ENCODE results near the gene TBC1D24. TPM values are rescaled to one million over a fixed set of nuclear protein-coding genes. Genes with fewer than 3 reads are reported as not detected.

TBC1D24 gene
- total and polyA plus RNA-seq, 2 donors (not counting 1 experiment from before 2014, with no cell fraction given), result 6.3 to 10.9 TPM

DNA sequence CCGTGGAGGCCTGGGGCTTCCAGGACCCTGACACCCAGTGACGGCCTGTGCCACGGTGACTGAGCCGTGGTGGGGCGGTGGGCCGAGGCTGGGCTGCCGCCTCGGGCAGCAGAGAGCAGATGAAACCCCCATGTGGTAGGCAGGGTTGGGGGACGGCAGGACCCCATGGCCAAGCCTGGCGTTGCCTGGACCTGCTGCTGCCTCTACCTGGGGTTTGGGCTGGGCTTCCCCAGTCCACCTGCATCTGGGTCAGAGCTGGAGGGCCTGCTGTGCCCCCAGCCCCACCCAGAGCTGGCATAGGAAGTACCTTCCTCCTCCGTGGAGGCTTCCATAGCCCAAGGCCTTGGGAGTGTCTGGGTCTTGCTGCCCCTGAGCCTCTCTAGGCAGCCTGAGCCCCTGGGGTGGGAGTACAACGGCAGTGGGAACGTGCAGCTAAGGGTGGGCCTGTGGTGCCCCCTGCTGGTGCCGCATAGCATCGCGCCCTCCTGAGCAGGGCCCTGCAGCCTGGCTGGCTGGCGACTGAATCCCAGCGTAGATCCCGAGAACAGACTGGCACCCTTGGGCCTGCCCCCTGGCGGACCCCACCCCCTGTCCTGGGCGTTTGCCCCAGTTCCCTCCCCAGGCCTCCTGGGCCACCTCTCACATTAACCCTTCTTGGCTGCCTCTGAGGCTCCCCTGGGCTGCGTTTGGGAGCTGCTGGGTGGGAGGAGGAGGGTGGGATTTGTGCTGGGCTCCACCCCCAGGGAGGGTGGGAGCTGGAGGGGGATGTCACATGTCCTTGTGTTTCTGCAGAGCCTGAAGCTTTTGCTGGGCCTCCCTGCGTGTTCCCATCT lies 26.2 kb downstream of the TBC1D24 start:
- H3K4me2 ChIP-seq (ENCODE audit: extremely low read depth, insufficient read depth, low read length), result no peak overlapping the region
- no peak overlapping the region for H3K27ac ChIP-seq (ENCODE audit: insufficient read depth, low read length)
- H2AFZ ChIP-seq (ENCODE audit: low read length), result no peak overlapping the region
- H4K20me1 ChIP-seq (ENCODE audit: control insufficient read depth, extremely low read depth, insufficient read depth, low read length), result no peaks in the 10 kb centered on the region
- H3K4me1 ChIP-seq (ENCODE audit: control insufficient read depth, extremely low read depth, insufficient read depth, low read length), result peaks cover 6% of the 10 kb centered on the region
- TF ChIP-seq, protein P1, sequence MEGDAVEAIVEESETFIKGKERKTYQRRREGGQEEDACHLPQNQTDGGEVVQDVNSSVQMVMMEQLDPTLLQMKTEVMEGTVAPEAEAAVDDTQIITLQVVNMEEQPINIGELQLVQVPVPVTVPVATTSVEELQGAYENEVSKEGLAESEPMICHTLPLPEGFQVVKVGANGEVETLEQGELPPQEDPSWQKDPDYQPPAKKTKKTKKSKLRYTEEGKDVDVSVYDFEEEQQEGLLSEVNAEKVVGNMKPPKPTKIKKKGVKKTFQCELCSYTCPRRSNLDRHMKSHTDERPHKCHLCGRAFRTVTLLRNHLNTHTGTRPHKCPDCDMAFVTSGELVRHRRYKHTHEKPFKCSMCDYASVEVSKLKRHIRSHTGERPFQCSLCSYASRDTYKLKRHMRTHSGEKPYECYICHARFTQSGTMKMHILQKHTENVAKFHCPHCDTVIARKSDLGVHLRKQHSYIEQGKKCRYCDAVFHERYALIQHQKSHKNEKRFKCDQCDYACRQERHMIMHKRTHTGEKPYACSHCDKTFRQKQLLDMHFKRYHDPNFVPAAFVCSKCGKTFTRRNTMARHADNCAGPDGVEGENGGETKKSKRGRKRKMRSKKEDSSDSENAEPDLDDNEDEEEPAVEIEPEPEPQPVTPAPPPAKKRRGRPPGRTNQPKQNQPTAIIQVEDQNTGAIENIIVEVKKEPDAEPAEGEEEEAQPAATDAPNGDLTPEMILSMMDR (conservative IDR thresholded peaks at IDR 0.05 in 1 of 2, IDR thresholded peaks at IDR 0.05 in 1 of 2; ENCODE audit: low read depth in 1 of 2, low read length in 2 of 2), result peak; percentile 91 to 94
- no peak for TF ChIP-seq EZH2 (IDR thresholded peaks at IDR 0.05; ENCODE audit: low read length, missing control alignments)
- H3K9me3 ChIP-seq (ENCODE audit: control insufficient read depth, insufficient read depth, low read depth, low read length), result no peaks in the 10 kb centered on the region
- H3K36me3 ChIP-seq (ENCODE audit: control insufficient read depth, insufficient read depth, low read length), result peaks cover 10% of the 10 kb centered on the region
- no peaks in the 10 kb centered on the region for H3K27me3 ChIP-seq (ENCODE audit: control insufficient read depth, insufficient read depth, low read length)
- peak; percentile 58 to 83 for DNase-seq (ENCODE audit: low read depth in 2 of 2)
- H3K9ac ChIP-seq (ENCODE audit: insufficient read depth, low read length), result no peak overlapping the region
- H3K79me2 ChIP-seq (ENCODE audit: control insufficient read depth, insufficient read depth, low read length), result no peaks in the 10 kb centered on the region
- peak overlapping the region in 1 of 4 experiments; percentile 25 for H3K4me3 ChIP-seq (replicated peaks in 1 of 4; ENCODE audit: control extremely low read depth in 1 of 4, insufficient read depth in 1 of 4, low read depth in 3 of 4, low read length in 4 of 4)

DNA sequence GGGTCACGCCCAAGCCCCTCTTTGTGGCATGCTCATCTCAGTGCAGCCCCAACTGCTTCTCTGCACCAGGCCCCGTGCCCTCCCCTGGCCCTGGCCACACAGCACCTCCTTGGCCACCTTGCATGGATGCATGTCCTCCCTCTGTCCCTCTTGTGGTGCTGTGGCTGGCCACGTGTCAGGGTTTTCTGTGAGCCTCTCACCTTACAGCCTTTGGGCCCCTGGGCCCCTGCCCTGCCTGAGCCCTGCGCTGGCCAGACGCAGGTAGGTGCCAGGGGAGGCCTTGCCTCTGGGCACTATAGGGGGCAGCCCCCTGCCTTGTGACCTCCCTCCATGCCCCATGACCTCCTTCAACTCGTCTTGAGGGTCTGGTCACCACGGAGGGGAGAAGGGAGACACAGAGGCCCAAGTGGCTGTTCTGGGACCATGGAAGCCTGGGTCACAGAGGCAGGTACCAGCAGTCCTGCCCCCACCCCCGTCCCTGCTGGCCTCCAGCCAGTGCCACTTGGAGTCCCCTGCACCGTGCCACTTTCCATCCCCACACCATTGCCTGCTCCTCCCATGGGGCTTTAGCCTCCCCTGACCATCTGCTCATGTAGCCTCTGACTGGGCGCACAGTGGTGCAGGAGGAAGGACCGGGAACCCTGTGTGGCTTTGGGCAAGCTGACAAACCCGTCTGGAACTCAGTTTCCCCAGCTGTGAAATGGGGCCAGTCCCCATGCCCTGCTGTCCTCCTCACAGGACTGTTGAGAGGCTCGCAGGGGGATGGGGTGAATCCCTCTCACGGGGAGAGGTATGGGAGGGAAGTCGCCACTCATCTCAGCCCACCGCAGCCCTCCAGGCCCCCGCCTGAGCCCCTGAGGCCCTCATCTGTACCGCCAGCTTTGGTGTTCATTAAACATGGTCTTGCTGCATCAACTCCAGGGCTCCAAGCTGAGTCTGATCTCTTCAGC lies 27.3 kb downstream of the TBC1D24 start:
- no peaks in the 10 kb centered on the region for H4K20me1 ChIP-seq (ENCODE audit: control insufficient read depth, extremely low read depth, insufficient read depth, low read length)
- no peak overlapping the region for H2AFZ ChIP-seq (ENCODE audit: low read length)
- TF ChIP-seq EZH2 (IDR thresholded peaks at IDR 0.05; ENCODE audit: low read length, missing control alignments), result no peak
- TF ChIP-seq, protein P1 (conservative IDR thresholded peaks at IDR 0.05 in 1 of 2, IDR thresholded peaks at IDR 0.05 in 1 of 2; ENCODE audit: low read depth in 1 of 2, low read length in 2 of 2), result no peak
- H3K27ac ChIP-seq (ENCODE audit: insufficient read depth, low read length), result no peak overlapping the region
- no peak for DNase-seq (ENCODE audit: low read depth in 2 of 2)
- H3K4me3 ChIP-seq (replicated peaks in 1 of 4; ENCODE audit: control extremely low read depth in 1 of 4, insufficient read depth in 1 of 4, low read depth in 3 of 4, low read length in 4 of 4), result no peak overlapping the region
- H3K79me2 ChIP-seq (ENCODE audit: control insufficient read depth, insufficient read depth, low read length), result no peaks in the 10 kb centered on the region
- no peak overlapping the region for H3K9ac ChIP-seq (ENCODE audit: insufficient read depth, low read length)
- H3K9me3 ChIP-seq (ENCODE audit: control insufficient read depth, insufficient read depth, low read depth, low read length), result no peaks in the 10 kb centered on the region
- H3K4me2 ChIP-seq (ENCODE audit: extremely low read depth, insufficient read depth, low read length), result no peak overlapping the region
- no peaks in the 10 kb centered on the region for H3K27me3 ChIP-seq (ENCODE audit: control insufficient read depth, insufficient read depth, low read length)
- H3K36me3 ChIP-seq (ENCODE audit: control insufficient read depth, insufficient read depth, low read length), result peaks cover 4% of the 10 kb centered on the region
- peaks cover 3% of the 10 kb centered on the region for H3K4me1 ChIP-seq (ENCODE audit: control insufficient read depth, extremely low read depth, insufficient read depth, low read length)

DNA sequence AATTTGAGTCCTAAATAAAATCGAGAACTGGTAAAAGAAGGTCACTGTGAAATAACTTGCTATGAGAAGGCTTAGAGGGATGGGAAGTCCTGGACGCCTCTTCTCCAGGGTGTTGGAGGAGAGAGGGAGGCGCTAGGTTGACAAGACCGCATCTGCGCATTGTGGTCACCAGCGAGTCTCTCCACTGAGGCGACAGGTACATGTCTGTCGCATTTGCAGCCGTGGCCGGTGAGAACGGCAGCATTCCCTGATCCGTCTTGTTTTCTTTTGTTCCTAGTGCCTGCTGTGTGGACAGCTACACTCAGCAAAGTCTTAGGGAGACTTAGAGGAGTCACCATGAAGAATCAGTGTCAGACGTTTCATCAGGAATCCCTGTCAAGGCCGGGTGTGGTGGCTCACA lies 30.8 kb downstream of the TBC1D24 start:
- Histone ChIP-seq H2AFZ (ENCODE audit: low read length) (no peak overlapping the region), H3K4me2 (ENCODE audit: extremely low read depth, insufficient read depth, low read length) (no peak overlapping the region), H3K4me1 (ENCODE audit: control insufficient read depth, extremely low read depth, insufficient read depth, low read length) (no peaks in the 10 kb centered on the region), H3K36me3 (ENCODE audit: control insufficient read depth, insufficient read depth, low read length) (no peaks in the 10 kb centered on the region), H3K4me3 (replicated peaks in 1 of 4; ENCODE audit: control extremely low read depth in 1 of 4, insufficient read depth in 1 of 4, low read depth in 3 of 4, low read length in 4 of 4) (no peak overlapping the region), H3K9ac (ENCODE audit: insufficient read depth, low read length) (no peak overlapping the region), H4K20me1 (ENCODE audit: control insufficient read depth, extremely low read depth, insufficient read depth, low read length) (no peaks in the 10 kb centered on the region), H3K27ac (ENCODE audit: insufficient read depth, low read length) (no peak overlapping the region), H3K9me3 (ENCODE audit: control insufficient read depth, insufficient read depth, low read depth, low read length) (no peaks in the 10 kb centered on the region), H3K27me3 (ENCODE audit: control insufficient read depth, insufficient read depth, low read length) (no peaks in the 10 kb centered on the region), H3K79me2 (ENCODE audit: control insufficient read depth, insufficient read depth, low read length) (no peaks in the 10 kb centered on the region)
- TF ChIP-seq, protein P1 (conservative IDR thresholded peaks at IDR 0.05 in 1 of 2, IDR thresholded peaks at IDR 0.05 in 1 of 2; ENCODE audit: low read depth in 1 of 2, low read length in 2 of 2), result no peak
- TF ChIP-seq EZH2 (IDR thresholded peaks at IDR 0.05; ENCODE audit: low read length, missing control alignments), result no peak
- DNase-seq (ENCODE audit: low read depth in 2 of 2), result no peak
